Neural cell (in vitro differentiated cells): ENCODE results near the gene THADA. TPM values are rescaled to one million over a fixed set of nuclear protein-coding genes. Genes with fewer than 3 reads are reported as not detected.

Source experiments
- H2AFZ ChIP-seq: fragments of 200-600, 300-800 bp; sonication (generic), shearing (Covaris generic); 2 replicates; pipeline ENCODE4 v1.6.0; 2014; ENCODE audit warnings: low read depth, mild to moderate bottlenecking, antibody characterized with exemption, low read length, moderate library complexity
- H3F3A ChIP-seq: fragments of 200-600 bp; shearing (Covaris generic); 2 replicates; pipeline ENCODE4 v1.6.1; 2016; ENCODE audit warnings: mild to moderate bottlenecking, moderate library complexity, mixed read lengths, antibody characterized with exemption, low read length; ENCODE audit not compliant: insufficient read depth, poor library complexity, severe bottlenecking
- H3K27ac ChIP-seq: fragments of 200-600, 300-800 bp; sonication (generic), shearing (Covaris generic); 2 replicates; pipeline ENCODE4 v1.5.1; 2014; ENCODE audit warnings: mild to moderate bottlenecking, low read length, moderate library complexity
- H3K27me3 ChIP-seq: fragments of 300-800, 200-600 bp; sonication (generic), shearing (Covaris generic); 2 replicates; pipeline ENCODE4 v1.6.0; 2014; ENCODE audit warnings: mild to moderate bottlenecking, low read depth, low read length, moderate library complexity; ENCODE audit not compliant: insufficient read depth
- H3K36me3 ChIP-seq: fragments of 300-800, 200-600 bp; sonication (generic), shearing (Covaris generic); 2 replicates; pipeline ENCODE4 v1.5.1; 2014; ENCODE audit warnings: mild to moderate bottlenecking, antibody characterized with exemption, low read length, moderate library complexity; ENCODE audit not compliant: insufficient read depth
- H3K4me2 ChIP-seq: fragments of 300-800, 200-600 bp; sonication (generic), shearing (Covaris generic); 2 replicates; pipeline ENCODE4 v1.6.0; 2014; ENCODE audit warnings: mild to moderate bottlenecking, low read length
- H3K4me3 ChIP-seq: fragments of 300-800, 200-600 bp; sonication (generic), shearing (Covaris generic); 2 replicates; pipeline ENCODE4 v1.5.1; 2014; ENCODE audit warnings: mild to moderate bottlenecking, low read length, moderate library complexity
- H3K79me2 ChIP-seq: fragments of 200-600 bp; shearing (Covaris generic); replicated peaks from 2 replicates; pipeline ENCODE4 v1.6.0; 2014; ENCODE audit warnings: mild to moderate bottlenecking, low read length, moderate library complexity; ENCODE audit not compliant: insufficient read depth
- H3K9ac ChIP-seq: fragments of 300-800, 200-600 bp; sonication (generic), shearing (Covaris generic); 2 replicates; pipeline ENCODE4 v1.6.1; 2016; ENCODE audit warnings: mild to moderate bottlenecking, low read length, mixed read lengths
- H3K9me2 ChIP-seq: fragments of 200-600 bp; shearing (Covaris generic); 2 replicates; pipeline ENCODE4 v1.6.1; 2016; ENCODE audit warnings: mild to moderate bottlenecking, low read length, mixed read lengths; ENCODE audit not compliant: insufficient read depth
- H3K9me3 ChIP-seq: fragments of 200-600, 300-800 bp; sonication (generic), shearing (Covaris generic); 2 replicates; pipeline ENCODE4 v1.6.1; 2016; ENCODE audit warnings: mild to moderate bottlenecking, mixed run types, low read length, moderate library complexity, mixed read lengths
- H4K20me1 ChIP-seq: fragments of 200-600 bp; shearing (Covaris generic); 2 replicates; pipeline ENCODE4 v1.6.1; 2016; ENCODE audit warnings: mild to moderate bottlenecking, mixed run types; ENCODE audit not compliant: insufficient read depth
- EP300 ChIP-seq: fragments of 450-650 bp; conservative IDR thresholded peaks from 2 replicates; pipeline ENCODE4 v1.6.1; 2014; ENCODE audit warnings: antibody characterized with exemption, mild to moderate bottlenecking, moderate library complexity; ENCODE audit not compliant: poor library complexity, severe bottlenecking
- EZH2 ChIP-seq: fragments of 200-600, 300-800 bp; shearing (Covaris generic), sonication (generic); IDR thresholded peaks from 2 replicates; pipeline ENCODE4 v1.6.1; 2014; ENCODE audit warnings: antibody characterized with exemption, low read length, borderline replicate concordance, mild to moderate bottlenecking; ENCODE audit not compliant: insufficient read depth, poor library complexity, severe bottlenecking
- MXI1 ChIP-seq: fragments of 450-650 bp; conservative IDR thresholded peaks from 2 replicates; pipeline ENCODE4 v1.6.1; 2014; ENCODE audit warnings: antibody characterized with exemption, mild to moderate bottlenecking; ENCODE audit not compliant: poor library complexity, severe bottlenecking
- POLR2AphosphoS5 ChIP-seq: IDR thresholded peaks from 2 replicates; pipeline ENCODE4 v1.6.1; 2012
- RAD21 ChIP-seq: fragments of 450-650 bp; conservative IDR thresholded peaks from 2 replicates; pipeline ENCODE4 v1.6.1; 2014; ENCODE audit warnings: antibody characterized with exemption, mild to moderate bottlenecking, moderate library complexity
- SMC3 ChIP-seq: fragments of 450-650 bp; conservative IDR thresholded peaks from 2 replicates; pipeline ENCODE4 v1.6.1; 2014; ENCODE audit warnings: antibody characterized with exemption, mild to moderate bottlenecking, moderate library complexity; ENCODE audit not compliant: poor library complexity
- TAF1 ChIP-seq: IDR thresholded peaks from 2 replicates; pipeline ENCODE4 v1.6.1; 2012; ENCODE audit warnings: low read depth
- polyA plus RNA-seq: library from polyadenylated mRNA; depleted of rRNA; stranded (reverse); fragments of >200 nt; gene quantifications from 2 replicates; pipeline ENCODE4 v1.2.3, GENCODE V29; 2014
- TF ChIP-seq, protein P1 (sequence below): fragments of 450-650 bp; IDR thresholded peaks from 2 replicates; pipeline ENCODE4 v1.5.1; 2014; ENCODE audit warnings: antibody characterized with exemption, mild to moderate bottlenecking, moderate library complexity; ENCODE audit not compliant: poor library complexity, severe bottlenecking
- TF ChIP-seq, protein P2 (sequence below): IDR thresholded peaks from 2 replicates; pipeline ENCODE4 v1.6.1; 2012; ENCODE audit warnings: borderline replicate concordance

The THADA gene
- polyA plus RNA-seq, 1 donor from 2014 or later = 8.5 TPM

DNA sequence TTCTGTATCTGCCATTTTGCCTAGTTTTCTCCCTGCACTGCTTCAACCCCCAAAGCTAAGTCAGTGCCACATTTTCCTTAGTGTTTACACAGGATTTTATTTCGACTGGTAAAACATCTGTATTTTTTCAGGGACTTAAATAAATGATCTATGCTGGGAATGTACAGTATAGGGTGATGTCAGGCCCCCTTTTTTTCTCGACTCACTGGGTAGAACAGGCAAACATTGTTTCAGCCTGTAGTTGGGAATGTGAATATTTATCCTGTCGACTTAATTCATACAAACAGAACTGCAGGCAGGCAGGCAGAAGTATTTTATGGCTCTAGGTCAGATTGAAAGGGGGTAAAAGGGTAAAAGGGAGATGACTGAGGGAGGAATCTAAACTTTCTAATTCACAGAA is 245.9 kb downstream of the THADA start:
- Histone ChIP-seq H3K9ac (no peak overlapping the region), H3K27me3 (no peaks in the 10 kb centered on the region), H3K9me2 (no peaks in the 10 kb centered on the region), H3K79me2 (no peaks in the 10 kb centered on the region), H3K4me3 (no peak overlapping the region), H3K27ac (no peak overlapping the region), H4K20me1 (no peaks in the 10 kb centered on the region), H2AFZ (no peak overlapping the region), H3F3A (no peaks in the 10 kb centered on the region), H3K4me2 (no peak overlapping the region), H3K9me3 (no peaks in the 10 kb centered on the region), H3K36me3 (no peaks in the 10 kb centered on the region)
- TF ChIP-seq, protein P1, sequence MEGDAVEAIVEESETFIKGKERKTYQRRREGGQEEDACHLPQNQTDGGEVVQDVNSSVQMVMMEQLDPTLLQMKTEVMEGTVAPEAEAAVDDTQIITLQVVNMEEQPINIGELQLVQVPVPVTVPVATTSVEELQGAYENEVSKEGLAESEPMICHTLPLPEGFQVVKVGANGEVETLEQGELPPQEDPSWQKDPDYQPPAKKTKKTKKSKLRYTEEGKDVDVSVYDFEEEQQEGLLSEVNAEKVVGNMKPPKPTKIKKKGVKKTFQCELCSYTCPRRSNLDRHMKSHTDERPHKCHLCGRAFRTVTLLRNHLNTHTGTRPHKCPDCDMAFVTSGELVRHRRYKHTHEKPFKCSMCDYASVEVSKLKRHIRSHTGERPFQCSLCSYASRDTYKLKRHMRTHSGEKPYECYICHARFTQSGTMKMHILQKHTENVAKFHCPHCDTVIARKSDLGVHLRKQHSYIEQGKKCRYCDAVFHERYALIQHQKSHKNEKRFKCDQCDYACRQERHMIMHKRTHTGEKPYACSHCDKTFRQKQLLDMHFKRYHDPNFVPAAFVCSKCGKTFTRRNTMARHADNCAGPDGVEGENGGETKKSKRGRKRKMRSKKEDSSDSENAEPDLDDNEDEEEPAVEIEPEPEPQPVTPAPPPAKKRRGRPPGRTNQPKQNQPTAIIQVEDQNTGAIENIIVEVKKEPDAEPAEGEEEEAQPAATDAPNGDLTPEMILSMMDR = no peak
- TF ChIP-seq TAF1 (no peak), RAD21 (no peak), SMC3 (no peak), EP300 (no peak), EZH2 (no peak), MXI1 (no peak), POLR2AphosphoS5 (no peak)
- TF ChIP-seq, protein P2, sequence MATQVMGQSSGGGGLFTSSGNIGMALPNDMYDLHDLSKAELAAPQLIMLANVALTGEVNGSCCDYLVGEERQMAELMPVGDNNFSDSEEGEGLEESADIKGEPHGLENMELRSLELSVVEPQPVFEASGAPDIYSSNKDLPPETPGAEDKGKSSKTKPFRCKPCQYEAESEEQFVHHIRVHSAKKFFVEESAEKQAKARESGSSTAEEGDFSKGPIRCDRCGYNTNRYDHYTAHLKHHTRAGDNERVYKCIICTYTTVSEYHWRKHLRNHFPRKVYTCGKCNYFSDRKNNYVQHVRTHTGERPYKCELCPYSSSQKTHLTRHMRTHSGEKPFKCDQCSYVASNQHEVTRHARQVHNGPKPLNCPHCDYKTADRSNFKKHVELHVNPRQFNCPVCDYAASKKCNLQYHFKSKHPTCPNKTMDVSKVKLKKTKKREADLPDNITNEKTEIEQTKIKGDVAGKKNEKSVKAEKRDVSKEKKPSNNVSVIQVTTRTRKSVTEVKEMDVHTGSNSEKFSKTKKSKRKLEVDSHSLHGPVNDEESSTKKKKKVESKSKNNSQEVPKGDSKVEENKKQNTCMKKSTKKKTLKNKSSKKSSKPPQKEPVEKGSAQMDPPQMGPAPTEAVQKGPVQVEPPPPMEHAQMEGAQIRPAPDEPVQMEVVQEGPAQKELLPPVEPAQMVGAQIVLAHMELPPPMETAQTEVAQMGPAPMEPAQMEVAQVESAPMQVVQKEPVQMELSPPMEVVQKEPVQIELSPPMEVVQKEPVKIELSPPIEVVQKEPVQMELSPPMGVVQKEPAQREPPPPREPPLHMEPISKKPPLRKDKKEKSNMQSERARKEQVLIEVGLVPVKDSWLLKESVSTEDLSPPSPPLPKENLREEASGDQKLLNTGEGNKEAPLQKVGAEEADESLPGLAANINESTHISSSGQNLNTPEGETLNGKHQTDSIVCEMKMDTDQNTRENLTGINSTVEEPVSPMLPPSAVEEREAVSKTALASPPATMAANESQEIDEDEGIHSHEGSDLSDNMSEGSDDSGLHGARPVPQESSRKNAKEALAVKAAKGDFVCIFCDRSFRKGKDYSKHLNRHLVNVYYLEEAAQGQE = no peak

DNA sequence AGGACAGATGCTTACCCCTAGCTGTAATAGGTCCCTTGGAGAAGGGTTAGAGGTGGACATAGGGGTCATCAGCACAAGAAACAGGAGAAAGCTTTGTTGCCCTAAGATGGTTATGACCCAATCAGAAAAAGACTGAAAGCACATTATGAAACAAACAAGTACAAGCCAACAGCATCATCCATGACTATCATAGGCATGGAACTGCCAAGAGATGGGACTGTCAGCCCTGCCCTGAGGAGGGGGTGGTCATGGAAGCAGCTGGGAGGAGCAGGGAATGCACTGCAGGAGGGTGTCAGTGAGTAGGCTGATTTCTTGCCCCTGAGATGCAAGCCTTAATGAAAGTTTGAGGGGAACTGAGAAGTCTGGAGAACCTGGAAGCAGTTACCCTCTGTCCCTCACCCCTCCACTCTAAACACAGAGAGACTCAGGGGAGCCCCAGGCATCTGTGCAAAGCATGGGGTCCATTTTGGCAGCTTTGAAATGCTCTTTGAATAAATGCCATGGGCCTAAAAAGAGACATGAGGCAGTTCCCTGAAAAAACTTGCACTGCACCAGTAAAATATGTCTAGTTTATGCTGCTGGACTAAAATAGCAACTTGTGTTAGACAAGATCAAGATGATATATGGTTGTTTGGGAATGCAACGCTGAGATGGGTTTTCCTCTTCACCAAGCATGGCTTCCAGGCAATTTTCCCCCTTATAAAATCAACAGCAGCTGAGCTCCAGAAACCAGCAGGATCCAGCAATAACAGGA is 246.8 kb downstream of the THADA start:
- Histone ChIP-seq H3K4me2 (no peak overlapping the region), H4K20me1 (no peaks in the 10 kb centered on the region), H3F3A (no peaks in the 10 kb centered on the region), H3K4me3 (no peak overlapping the region), H3K9ac (no peak overlapping the region), H3K9me3 (no peaks in the 10 kb centered on the region), H3K9me2 (no peaks in the 10 kb centered on the region), H3K27ac (no peak overlapping the region), H2AFZ (no peak overlapping the region), H3K79me2 (no peaks in the 10 kb centered on the region), H3K27me3 (no peaks in the 10 kb centered on the region), H3K36me3 (no peaks in the 10 kb centered on the region)
- TF ChIP-seq RAD21 (no peak), MXI1 (no peak), EZH2 (no peak), EP300 (no peak), POLR2AphosphoS5 (no peak), TAF1 (no peak), SMC3 (no peak)
- TF ChIP-seq, protein P1 = no peak
- TF ChIP-seq, protein P2 = no peak
